ENCODE measurements around the gene NKAIN2. TPM values are rescaled to one million over a fixed set of nuclear protein-coding genes. Genes with fewer than 3 reads are reported as not detected.
"Not testable (repeated sequence)": the region's sequence is repeated elsewhere in the genome, so short reads cannot be mapped to it uniquely, and the experiment has no call there.

NKAIN2 gene
- total RNA-seq, 2 donors from 2014 or later, result 2.4 to 2.7 TPM

DNA sequence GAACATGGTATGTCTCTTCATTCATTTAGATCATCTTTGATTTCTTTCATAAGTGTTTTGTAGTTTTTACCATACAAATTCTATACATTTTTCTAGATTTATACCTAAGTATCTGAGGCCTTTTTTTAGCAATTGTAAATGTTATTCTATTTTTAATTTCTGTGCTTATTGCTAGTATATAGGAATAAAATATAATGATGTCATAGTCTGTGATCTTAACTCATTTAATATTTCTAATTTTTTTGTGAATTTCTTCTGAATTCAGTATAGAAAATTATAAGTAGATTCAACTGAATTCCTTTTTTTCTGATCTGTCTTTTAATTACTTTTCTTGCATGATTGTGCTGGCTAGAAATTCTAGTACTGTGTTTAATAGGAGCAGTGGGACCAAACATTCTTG, 520.6 kb downstream of the NKAIN2 start:
- ATAC-seq (no peak), DNase-seq (no peak)
- intact Hi-C loops (cut with DNase I), result no loop called here

- intact Hi-C loops (cut with DNase I), result no loop called here
- no peak for ATAC-seq
- DNase-seq, result no peak
These were observed 526.5 kb downstream of the NKAIN2 start for GRCh38 chr6:124330197-124330596.

DNA sequence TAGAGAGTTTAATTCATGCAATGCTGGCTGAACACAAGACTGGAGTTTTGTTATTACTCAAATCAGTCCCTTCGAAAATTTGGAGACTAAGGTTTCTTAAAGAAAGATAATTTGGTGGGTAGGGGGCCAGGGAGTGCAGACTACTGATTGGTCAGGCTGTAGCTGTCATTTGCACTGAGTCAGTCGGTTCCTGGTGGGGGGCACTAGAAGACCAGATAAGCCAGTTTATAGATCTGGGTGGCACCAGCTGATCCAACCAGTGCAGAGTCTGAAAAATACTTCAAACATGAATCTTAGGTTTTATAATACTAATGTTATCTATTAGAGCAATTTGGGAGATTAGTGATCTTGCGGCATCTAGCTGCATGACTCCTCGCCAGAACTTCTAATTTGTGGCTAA, 530.7 kb downstream of the NKAIN2 start:
- intact Hi-C loops (cut with DNase I), result no loop called here
- DNase-seq, result no peak
- no peak for ATAC-seq

DNA sequence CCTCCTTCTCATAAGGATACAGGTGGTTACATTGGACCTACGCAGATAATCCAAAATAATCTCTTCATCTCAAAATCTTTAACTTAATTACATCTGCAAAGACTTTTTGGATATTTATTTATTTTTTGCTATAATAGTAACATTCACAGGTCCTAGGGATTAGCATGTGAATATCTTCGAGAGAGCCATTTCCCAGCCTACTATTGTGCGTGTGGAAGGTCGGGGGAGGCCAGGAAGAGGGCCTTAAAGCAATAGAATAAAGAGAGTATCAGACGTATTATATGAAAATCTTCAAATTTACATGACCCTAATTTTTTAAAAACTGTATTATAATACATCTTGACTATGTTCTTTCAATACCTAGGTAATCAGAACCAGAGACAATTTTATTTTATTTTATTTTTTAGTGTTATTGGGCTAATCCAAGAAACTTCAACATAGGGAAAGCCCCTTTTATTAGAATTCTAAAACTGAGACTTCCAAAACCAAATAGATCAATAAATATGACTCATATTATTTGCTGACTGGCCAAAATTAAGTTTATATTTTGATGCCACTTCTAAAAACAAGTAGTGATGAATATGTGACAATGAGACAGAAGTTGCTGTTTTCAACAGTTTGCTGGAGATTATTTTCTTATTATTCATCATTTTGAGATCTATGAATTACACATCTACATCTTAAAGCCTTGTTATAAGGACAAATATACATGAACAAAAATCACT, 536.1 kb downstream of the NKAIN2 start:
- no peak for DNase-seq
- intact Hi-C loops (cut with DNase I), result no loop called here
- ATAC-seq, result no peak

DNA sequence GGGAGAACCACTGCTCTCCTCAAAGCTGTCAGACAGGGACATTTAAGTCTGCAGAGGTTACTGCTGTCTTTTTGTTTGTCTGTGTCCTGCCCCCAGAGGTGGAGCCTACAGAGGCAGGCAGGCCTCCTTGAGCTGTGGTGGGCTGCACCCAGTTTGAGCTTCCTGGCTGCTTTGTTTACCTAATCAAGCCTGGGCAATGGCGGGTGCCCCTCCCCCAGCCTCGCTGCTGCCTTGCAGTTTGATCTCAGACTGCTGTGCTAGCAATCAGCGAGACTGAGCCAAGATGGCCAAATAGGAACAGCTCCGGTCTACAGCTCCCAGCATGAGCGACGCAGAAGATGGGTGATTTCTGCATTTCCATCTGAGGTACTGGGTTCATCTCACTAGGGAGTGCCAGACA, 544.7 kb downstream of the NKAIN2 start:
- DNase-seq, result not testable (repeated sequence)

DNA sequence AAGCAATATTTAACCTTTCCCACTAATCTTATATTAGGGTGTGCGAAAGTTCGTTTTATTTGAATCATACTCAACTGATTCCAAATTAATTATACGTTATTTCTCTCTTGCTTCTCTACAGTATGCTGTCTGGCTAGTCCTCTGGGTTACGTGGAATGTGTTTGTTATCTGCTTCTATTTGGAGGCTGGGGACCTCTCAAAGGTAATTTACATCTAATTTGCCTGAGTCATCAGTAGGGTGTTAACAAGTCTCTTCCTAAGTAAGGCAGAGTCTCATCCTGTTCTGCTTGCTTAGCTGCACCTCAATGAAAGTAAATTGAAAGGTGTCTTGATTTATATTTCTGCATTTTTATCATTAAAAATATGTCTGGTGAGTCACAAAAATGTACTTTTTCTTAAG, 551.5 kb downstream of the NKAIN2 start:
- no peak for DNase-seq
- intact Hi-C loops (cut with DNase I), result no loop called here
- no peak for ATAC-seq

More for the DNA sequence above, 544.7 kb downstream of the NKAIN2 start:
- ATAC-seq; intact Hi-C loops (cut with DNase I): not testable (repeated sequence)

GRCh38 chr6:124356276-124356810, 552.7 kb downstream of the NKAIN2 start:
- intact Hi-C loops (cut with DNase I), result no loop called here
- ATAC-seq (no peak), DNase-seq (no peak)

DNA sequence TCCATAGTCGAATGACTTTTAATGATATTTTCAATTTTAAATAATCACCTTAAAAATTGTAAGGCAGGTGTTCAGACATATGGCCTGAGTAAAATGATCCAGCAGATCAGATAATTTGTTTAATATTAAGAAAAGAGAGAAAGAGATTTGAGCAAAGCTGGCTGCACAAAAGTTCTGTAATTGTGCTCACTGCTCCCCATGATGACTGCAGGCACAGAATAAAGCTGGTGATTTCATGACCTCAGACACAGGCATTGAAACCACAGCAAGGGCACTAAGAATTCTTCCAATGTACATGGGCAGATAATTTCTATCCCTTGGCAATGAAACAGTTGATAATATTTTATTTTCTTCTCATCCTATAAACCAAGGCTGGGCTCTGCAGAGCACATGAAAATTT, 553.1 kb downstream of the NKAIN2 start:
- ATAC-seq, result no peak
- intact Hi-C loops (cut with DNase I), result no loop called here
- DNase-seq, result no peak

- no peak for ATAC-seq
- intact Hi-C loops (cut with DNase I), result no loop called here
- no peak for DNase-seq
These were observed 564.5 kb downstream of the NKAIN2 start for GRCh38 chr6:124368131-124368530.

DNA sequence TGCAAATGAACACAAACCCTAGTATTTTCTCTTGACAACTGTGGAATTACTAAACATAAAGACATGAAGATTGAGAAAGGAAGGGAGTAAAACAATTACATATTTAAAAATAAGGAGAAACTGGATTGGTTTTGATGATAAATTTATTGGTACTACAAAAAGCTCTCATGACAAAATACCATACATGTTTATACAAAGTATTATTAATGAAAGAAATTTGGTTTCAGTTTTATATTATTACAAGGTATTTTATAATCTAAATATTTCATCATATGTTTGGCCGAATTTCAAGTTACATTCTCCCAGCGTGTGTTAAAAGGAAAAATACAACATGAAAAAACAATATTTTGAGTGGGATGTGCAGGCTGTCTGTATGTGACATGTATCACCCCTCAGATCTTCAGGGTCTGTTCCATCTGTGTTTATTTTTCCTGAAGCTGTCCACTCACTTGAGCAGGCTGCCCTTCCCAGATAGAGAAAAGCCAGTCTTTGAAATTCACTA, 568.4 kb downstream of the NKAIN2 start:
- DNase-seq, result no peak
- no peak for ATAC-seq
- intact Hi-C loops (cut with DNase I), result no loop called here

DNA sequence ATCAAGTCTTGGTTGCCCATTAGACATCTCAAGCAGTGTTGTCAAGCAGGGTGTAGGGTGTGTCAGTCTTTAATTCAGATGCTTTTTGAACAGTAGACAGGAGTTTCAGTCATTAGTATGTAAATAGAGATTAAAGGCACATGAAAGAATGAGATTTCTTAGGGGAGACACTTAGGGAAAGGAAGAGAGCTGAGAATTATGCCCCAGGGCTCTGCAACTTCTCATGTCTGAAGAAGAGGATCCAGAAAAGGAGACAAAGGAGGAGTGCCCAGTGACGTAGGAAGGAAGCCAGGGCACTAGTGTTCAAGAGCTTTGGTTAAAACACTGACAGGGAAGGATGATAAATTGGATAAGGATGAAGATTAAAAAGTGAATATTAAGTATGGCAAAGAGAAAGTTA, 569.7 kb downstream of the NKAIN2 start:
- ATAC-seq (no peak), DNase-seq (no peak)
- intact Hi-C loops (cut with DNase I), result no loop called here

- intact Hi-C loops (cut with DNase I), result no loop called here
- DNase-seq (no peak), ATAC-seq (no peak)
These were observed 585.5 kb downstream of the NKAIN2 start for GRCh38 chr6:124389127-124389526.

DNA sequence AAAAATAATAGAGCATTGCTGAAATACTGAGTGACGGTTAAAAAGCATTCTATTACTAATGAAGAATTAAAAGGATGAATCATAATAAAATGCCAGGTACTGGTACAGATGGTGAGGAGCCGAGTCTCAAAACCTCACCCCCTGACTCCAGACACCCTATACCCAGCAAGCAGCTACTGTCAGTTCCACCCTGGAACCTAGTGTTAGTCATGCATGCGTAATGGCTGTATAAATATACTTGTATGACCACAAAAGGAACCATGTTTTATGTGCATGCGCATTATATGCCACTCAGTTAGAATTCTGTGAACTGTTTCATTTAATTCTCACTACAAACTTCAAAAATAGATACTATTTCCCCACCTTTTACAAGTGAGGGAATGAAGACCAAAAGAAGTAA, 589.9 kb downstream of the NKAIN2 start:
- intact Hi-C loops (cut with DNase I), result no loop called here
- DNase-seq, result no peak
- ATAC-seq, result no peak

GRCh38 chr6:124396361-124396760, 592.7 kb downstream of the NKAIN2 start:
- DNase-seq (no peak), ATAC-seq (no peak)
- intact Hi-C loops (cut with DNase I), result no loop called here

GRCh38 chr6:124400261-124400999, 596.8 kb downstream of the NKAIN2 start:
- intact Hi-C loops (cut with DNase I), result no loop called here
- DNase-seq (no peak), ATAC-seq (no peak)

DNA sequence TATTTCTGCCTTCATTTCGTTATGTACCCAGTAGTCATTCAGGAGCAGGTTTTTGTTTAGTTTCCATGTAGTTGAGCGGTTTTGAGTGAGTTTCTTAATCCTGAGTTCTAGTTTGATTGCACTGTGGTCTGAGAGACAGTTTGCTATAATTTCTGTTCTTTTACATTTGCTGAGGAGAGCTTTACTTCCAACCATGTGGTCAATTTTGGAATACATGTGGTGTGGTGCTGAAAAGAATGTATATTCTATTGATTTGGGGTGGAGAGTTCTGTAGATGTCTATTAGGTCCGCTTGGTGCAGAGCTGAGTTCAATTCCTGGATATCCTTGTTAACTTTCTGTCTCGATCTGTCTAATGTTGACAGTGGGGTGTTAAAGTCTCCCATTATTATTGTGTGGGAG, 606.8 kb downstream of the NKAIN2 start:
- intact Hi-C loops (cut with DNase I); DNase-seq; ATAC-seq: not testable (repeated sequence)

DNA sequence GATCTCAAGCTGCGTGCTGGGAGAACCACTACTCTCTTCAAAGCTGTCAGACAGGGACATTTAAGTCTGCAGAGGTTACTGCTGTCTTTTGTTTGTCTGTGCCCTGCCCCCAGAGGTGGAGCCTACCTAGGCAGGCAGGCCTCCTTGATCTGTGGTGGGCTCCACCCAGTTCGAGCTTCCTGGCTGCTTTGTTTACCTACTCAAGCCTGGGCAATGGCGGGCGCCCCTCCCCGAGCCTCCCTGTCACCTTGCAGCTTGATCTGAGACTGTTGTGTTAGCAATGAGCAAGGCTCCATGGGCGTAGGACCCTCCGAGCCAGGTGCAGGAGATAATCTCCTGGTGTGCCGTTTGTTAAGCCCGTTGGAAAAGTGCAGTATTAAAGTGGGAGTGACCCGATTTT, 609.0 kb downstream of the NKAIN2 start:
- intact Hi-C loops (cut with DNase I), result not testable (repeated sequence)

DNA sequence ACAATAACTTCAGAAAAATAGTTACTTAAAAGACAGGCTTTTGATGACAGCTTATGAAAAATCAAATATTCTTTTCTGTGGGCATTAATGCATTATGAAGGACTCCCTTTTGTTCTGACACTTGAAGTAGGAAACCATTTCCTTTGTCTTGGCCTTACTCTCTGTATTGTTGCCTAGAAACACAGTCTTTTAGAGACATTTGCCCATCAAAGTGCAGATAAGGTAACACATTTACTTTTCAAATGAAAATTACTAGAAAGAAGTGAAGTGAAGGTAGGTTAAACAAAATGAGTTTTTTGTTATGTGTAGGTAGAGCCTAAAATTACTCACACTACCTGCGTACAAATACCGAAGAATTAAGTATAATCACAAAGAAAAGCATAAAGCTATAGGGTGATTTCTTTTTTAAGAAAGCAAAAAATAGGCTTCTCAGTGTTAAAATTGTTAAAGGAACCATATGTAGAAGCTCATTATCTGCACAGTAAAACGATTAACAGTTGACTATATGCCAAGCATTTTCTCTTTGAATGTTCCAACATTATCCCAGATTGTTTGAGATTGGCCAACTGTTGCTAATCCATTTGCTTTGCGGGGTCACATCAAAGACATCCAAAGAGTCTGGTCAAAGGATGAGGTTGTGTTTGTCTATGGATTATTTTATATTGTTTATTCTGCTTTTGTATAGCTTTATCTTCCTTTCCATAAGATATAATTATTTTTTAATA, 616.6 kb downstream of the NKAIN2 start:
- DNase-seq, result no peak
- no peak for ATAC-seq
- intact Hi-C loops (cut with DNase I), result no loop called here

More for the DNA sequence above, 609.0 kb downstream of the NKAIN2 start:
- DNase-seq, ATAC-seq: not testable (repeated sequence)

GRCh38 chr6:124423621-124424020, 620.0 kb downstream of the NKAIN2 start:
- intact Hi-C loops (cut with DNase I), result no loop called here
- ATAC-seq (no peak), DNase-seq (no peak)

Measured in left cardiac atrium (tissue), 4 donors.